NB4 (cell line): ENCODE data around the gene SV2C.

Experiments used
- MYC ChIP-seq: IDR thresholded peaks from 2 replicates; pipeline ENCODE4 v1.6.1; 2011; ENCODE audit warnings: low read depth, low read length
- POLR2A ChIP-seq: IDR thresholded peaks from 2 replicates; pipeline ENCODE4 v1.6.1; 2011; ENCODE audit warnings: mild to moderate bottlenecking; ENCODE audit not compliant: insufficient read length; ENCODE audit errors: extremely low read depth
- TF ChIP-seq, protein P1 (sequence below): IDR thresholded peaks from one replicate; pipeline ENCODE4 v1.5.1; 2012; ENCODE audit warnings: low read depth, low read length
- TF ChIP-seq, protein P2 (sequence below): IDR thresholded peaks from 2 replicates; pipeline ENCODE4 v1.6.1; 2011; ENCODE audit warnings: low read depth, low read length

DNA sequence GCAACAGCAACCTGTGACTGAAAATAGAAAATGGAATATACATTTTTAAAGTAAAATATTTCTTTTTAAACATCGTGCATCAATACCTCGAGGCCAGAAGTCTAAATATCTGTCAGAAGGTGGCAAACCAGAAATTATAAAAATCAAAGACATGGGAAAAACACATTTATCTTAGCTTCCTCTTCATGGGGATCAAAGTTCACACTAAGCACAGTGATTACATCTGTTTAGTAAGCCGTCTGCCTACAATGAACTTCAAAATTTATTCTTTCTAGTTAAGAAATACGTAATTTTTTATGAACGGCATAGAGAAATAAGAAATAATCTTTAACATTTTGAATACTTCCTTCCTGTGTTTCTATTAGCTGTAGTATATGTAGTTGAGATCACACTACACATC lies 17.9 kb upstream of the SV2C start:
- TF ChIP-seq, protein P1, sequence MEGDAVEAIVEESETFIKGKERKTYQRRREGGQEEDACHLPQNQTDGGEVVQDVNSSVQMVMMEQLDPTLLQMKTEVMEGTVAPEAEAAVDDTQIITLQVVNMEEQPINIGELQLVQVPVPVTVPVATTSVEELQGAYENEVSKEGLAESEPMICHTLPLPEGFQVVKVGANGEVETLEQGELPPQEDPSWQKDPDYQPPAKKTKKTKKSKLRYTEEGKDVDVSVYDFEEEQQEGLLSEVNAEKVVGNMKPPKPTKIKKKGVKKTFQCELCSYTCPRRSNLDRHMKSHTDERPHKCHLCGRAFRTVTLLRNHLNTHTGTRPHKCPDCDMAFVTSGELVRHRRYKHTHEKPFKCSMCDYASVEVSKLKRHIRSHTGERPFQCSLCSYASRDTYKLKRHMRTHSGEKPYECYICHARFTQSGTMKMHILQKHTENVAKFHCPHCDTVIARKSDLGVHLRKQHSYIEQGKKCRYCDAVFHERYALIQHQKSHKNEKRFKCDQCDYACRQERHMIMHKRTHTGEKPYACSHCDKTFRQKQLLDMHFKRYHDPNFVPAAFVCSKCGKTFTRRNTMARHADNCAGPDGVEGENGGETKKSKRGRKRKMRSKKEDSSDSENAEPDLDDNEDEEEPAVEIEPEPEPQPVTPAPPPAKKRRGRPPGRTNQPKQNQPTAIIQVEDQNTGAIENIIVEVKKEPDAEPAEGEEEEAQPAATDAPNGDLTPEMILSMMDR: no peak
- TF ChIP-seq POLR2A: no peak
- no peak for TF ChIP-seq MYC
- TF ChIP-seq, protein P2, sequence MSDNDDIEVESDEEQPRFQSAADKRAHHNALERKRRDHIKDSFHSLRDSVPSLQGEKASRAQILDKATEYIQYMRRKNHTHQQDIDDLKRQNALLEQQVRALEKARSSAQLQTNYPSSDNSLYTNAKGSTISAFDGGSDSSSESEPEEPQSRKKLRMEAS: no peak
